ENCODE measurements around the gene HGS. TPM values are rescaled to one million over a fixed set of nuclear protein-coding genes. Genes with fewer than 3 reads are reported as not detected.
A peak's percentile ranks its signal among the peaks of the same experiment; 100 is the strongest.

The HGS gene
- total and polyA plus RNA-seq, 2 of the 13 experiments (the other 11 are each of a cell fraction or from before 2014, with no cell fraction given) = 73.3 to 78.1 TPM

GRCh38 chr17:81723651-81724209 lies 39.9 kb downstream of the HGS start (continued):
- TF ChIP-seq ZMYM3 (CRISPR knock-in tag; IDR thresholded peaks at IDR 0.05) (peak; percentile 68; the same call in 1 of the 2 replicates), CSRNP2 (CRISPR knock-in tag; conservative IDR thresholded peaks at IDR 0.05; ENCODE audit: low read depth) (no peak), ZNF510 (CRISPR knock-in tag; IDR thresholded peaks at IDR 0.05; ENCODE audit: low read depth) (peak; percentile 42; the same call in 1 of the 2 replicates), PHB2 (IDR thresholded peaks at IDR 0.05; ENCODE audit: partially characterized antibody) (no peak), ZEB1 (IDR thresholded peaks at IDR 0.05; ENCODE audit: insufficient replicate concordance, low read depth) (peak; percentile 13), ZBTB37 (CRISPR knock-in tag; IDR thresholded peaks at IDR 0.05) (no peak), ZNF609 (CRISPR knock-in tag; IDR thresholded peaks at IDR 0.05; ENCODE audit: borderline replicate concordance) (no peak), ZKSCAN5 (CRISPR knock-in tag; IDR thresholded peaks at IDR 0.05) (no peak), BATF2 (CRISPR knock-in tag; IDR thresholded peaks at IDR 0.05) (no peak), CREM (IDR thresholded peaks at IDR 0.05) (no peak), CREM (CRISPR knock-in tag; IDR thresholded peaks at IDR 0.05) (no peak), ZFP82 (CRISPR knock-in tag; IDR thresholded peaks at IDR 0.05; ENCODE audit: borderline replicate concordance) (no peak), RBM39 (IDR thresholded peaks at IDR 0.05; ENCODE audit: low read depth, low read length, poor library complexity, severe bottlenecking) (no peak), ZFYVE20 (CRISPR knock-in tag; IDR thresholded peaks at IDR 0.05; ENCODE audit: borderline replicate concordance, low read depth) (0 out of 2 replicates have a peak, but pooled peaks have one; percentile 41), ZBTB20 (CRISPR knock-in tag; IDR thresholded peaks at IDR 0.05; ENCODE audit: borderline replicate concordance, low read depth) (no peak), ZNF256 (CRISPR knock-in tag; conservative IDR thresholded peaks at IDR 0.05) (0 out of 2 replicates have a peak, but pooled peaks have one; percentile 45), ZNF558 (CRISPR knock-in tag; IDR thresholded peaks at IDR 0.05; ENCODE audit: borderline replicate concordance) (no peak), ZNF503 (CRISPR knock-in tag; IDR thresholded peaks at IDR 0.05) (no peak), ZNF326 (CRISPR knock-in tag; IDR thresholded peaks at IDR 0.05; ENCODE audit: borderline replicate concordance) (no peak)
